Body of pancreas (tissue), 4 donors: ENCODE data around the gene RELN.

Experiments
- CTCF ChIP-seq, 7 experiments: fragments of 450-650 bp in 4 of 7; fragments of 200-600 bp in 3 of 7; sonication (generic) in 3 of 7; IDR thresholded peaks; one replicate each; pipeline ENCODE4 v1.5.1; 2016 to 2019; ENCODE audit warnings: antibody characterized with exemption in 7 of 7
- POLR2A ChIP-seq, 3 donors: fragments of 450-650 bp; IDR thresholded peaks; one replicate each; pipeline ENCODE4 v1.6.1; 2016; ENCODE audit warnings: antibody characterized with exemption in 3 of 3, mild to moderate bottlenecking in 2 of 3

- TF ChIP-seq CTCF (IDR thresholded peaks at IDR 0.05) (no peak), POLR2A (IDR thresholded peaks at IDR 0.05) (no peak)
These were observed 397.3 kb downstream of the RELN start for GRCh38 chr7:103592187-103592586.
